NCI-H2029 (cell line): ENCODE results near the gene MCRIP2.
A peak's percentile ranks its signal among the peaks of the same experiment; 100 is the strongest.
"Not testable (repeated sequence)": the region's sequence is repeated elsewhere in the genome, so short reads cannot be mapped to it uniquely, and the experiment has no call there.

Experiments used
- DNase-seq: peaks from one replicate; lab custom pipeline; 2025; lab: John Stamatoyannopoulos, UW

The MCRIP2 gene, protein sequence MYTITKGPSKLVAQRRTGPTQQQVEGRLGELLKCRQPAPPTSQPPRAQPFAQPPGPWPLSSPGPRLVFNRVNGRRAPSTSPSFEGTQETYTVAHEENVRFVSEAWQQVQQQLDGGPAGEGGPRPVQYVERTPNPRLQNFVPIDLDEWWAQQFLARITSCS

DNA sequence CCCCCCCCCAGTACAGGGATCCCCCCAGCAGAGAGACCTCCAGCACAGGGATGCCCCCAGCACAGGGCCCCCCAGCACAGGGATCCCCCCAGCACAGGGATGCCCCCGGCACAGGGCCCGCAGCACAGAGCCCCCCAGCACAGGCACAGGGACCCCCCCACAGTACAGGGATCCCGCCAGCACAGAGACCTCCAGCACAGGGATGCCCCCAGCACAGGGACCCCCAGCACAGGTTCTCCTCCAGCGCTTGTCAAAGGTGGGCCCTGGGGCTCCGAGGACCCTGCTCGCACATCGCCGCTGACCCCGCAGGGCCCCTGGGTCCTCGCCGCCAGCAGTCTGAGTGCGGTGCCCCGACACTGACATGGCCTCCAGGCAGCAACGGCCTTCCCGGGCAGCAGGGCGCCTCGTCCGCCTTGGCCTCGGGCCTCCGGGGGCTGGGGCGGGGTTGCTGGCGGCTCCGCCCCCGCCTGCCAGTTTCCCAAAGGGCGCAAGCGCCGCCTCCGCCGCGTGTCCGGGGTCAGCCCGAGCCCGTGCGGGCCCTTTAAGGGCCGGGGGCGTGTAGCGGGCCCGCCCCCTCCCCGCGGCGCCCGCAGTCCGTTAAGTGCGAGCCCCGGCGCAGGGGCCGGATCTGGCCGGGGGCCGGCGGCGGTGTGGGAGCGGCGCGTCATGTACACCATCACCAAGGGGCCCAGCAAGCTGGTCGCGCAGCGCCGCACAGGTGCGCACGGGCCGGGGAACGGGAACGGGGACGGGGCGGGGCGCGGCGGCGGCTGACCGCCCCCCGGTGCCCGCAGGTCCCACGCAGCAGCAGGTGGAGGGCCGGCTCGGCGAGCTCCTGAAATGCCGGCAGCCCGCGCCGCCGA, at the start of gene MCRIP2:
Gene MCRIP2, plus strand, starts transcription at position 503 of the 863 bp plus-strand sequence. Its CDS starts 164 bp downstream, at position 667.
- DNase-seq, result peak; percentile 66

GRCh38 chr16:591892-592517, 49.6 kb upstream of the MCRIP2 start:
- DNase-seq, result no peak

GRCh38 chr16:592518-593306, 48.9 kb upstream of the MCRIP2 start:
- peak; percentile 82 for DNase-seq

DNA sequence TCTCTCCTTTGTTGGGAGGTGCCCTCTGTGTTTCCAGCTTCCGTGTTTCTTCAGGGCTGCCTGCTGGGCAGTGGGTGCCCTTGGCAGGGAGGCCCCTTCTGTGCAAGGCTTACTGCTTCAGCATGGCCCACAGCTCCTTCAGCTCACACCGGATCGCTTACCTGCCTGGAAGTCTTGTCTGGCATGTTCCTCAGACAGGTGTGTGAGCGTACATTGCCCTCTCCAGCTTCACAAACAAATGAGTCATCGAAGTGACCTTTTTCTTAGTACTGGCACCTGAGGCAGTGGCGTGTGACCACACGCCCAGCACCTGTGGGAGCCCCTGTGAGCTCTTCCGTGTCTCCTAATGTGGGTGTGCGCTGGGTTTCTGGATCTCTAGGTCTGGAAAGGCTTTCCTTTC, 48.2 kb upstream of the MCRIP2 start:
- DNase-seq, result peak; percentile 91

- DNase-seq, result no peak
Observed at GRCh38 chr16:593807-594206, 47.8 kb upstream of the MCRIP2 start.

- no peak for DNase-seq
Observed at GRCh38 chr16:595094-595528, 46.5 kb upstream of the MCRIP2 start.

DNA sequence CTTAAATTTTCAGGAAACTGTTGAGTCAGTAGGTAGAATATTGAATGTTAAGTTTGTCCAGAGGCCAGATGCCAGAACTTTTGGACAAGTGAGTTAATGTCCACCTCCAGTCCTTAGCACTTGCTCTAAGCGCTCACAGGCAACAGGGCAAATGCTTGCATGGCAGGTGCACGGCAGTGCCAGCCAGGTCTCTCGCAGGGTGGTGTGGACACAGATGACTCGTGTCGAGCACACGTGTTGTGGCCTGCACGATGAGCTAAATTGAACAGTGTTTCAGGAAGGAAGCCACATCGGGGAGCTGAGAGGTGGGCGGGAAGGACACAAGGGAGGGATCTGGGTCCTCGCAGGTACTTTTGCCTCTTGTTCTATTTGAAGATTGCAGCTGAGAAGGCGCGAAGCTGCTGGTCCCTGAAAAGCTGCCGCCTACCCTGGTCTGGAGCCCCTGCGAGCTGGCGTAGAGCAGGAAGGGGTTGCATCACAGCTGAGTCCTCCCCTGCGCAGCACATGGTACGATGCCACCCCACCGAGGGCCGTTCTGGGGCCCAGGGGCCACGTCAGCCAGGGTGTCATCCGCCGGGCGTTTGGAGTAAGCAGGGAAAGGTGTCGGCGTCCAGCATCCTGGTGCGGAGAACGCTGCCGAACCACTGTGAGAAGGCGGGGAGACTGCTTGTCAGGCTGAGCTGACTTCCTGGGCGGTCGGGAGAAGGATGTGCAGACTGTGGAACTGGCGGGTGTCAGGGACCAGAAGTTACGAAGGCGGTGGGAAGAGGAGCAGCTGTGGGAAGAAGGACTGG, 45.5 kb upstream of the MCRIP2 start:
- DNase-seq, result no peak

- no peak for DNase-seq
Observed at GRCh38 chr16:596736-597060, 44.9 kb upstream of the MCRIP2 start.

- not testable (repeated sequence) for DNase-seq
Observed at GRCh38 chr16:597655-598054, 44.0 kb upstream of the MCRIP2 start.

DNA sequence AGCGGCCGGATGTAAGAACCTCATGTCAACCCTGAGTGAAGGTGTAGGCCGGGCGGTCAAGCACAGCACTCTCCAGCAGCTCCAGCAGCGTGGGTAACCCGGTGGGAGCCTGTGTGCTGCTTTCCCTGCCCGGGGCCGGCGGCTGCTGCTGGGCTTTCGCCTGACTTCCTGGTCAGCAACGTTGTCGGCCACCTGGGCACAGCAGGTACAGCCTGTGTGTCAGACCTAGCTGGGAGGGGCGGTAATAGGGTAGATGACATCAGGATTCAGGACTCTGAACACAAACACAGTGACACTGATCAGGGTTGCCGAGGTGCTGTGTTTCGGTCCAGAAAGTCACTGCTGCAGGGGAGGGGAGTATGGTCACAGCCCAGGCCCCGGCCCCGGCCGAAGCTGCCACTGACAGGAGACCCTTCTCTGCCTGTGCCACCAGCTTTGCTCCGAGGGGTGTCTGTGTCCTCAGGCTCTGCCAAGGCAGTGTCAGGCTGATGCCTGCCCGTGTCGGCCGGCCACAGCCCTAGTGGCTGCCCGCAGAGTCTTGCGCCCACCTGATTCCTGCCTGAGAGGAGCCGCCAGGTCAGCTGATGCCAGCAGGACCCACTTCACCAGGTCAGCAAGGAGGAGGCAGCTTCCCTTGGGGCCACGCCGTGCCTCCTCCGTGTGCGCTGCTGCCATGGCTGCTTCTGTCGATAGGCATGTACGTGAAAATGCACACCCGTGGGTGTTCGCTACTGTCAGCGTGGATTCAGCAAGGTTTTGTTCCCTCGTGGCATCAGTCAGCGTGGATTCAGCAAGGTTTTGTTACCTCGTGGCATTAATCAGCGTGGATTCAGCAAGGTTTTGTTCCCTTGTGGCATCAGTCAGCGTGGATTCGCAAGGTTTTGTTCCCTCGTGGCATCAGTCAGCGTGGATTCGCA, 42.5 kb upstream of the MCRIP2 start:
- no peak for DNase-seq

DNA sequence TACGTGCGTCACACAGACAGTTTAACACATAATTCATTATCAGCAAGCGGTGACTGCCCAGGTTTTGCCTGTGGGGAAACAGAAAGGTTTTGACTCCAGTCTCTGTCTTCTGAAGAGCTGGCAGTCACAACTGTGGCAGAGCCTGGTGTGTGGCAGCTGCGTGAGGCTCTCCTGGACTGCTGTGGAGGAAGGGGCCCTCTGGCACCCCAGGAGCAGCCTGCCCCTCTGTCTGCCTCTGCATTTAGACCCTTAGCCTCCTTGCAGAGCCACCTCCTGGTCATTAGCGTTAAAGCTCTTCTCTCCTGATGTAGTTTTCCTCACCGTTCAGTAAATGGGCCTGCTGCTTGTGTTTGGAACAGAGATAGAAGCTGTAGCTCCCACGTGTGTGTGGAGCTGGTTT, 40.8 kb upstream of the MCRIP2 start:
- DNase-seq, result no peak

GRCh38 chr16:603933-604332, 37.7 kb upstream of the MCRIP2 start:
- no peak for DNase-seq

DNA sequence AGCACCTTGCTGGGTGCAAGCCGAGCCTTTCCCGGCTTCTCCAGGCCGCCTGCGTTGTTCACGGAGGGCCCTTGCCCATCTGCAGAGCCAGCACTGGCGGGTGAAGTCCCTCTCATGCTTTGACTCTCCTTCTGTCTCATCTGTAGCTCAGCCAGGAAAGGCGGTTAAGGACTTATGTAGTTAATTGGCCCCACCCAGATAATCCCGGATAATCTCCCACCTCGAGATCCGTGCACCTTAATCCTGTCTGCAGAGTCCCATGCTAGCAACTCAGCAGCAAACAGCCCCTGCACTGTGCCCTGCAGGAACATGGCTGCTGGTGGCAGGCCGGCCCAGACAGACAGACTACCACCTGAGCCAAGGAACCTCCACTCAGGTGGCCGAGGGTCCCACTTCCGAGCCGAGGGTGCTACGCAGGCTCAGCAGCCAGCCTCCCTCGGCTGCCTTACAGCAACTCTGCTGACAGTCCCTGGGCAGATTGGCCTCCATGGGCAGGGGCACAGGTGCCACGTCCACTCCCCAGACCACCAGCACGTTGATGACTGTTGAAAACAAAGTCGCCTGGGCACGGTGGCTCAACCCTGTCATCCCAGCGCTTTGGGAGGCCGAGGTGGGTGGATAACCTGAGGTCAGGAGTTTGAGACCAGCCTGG, 34.8 kb upstream of the MCRIP2 start:
- no peak for DNase-seq

GRCh38 chr16:608019-608418, 33.6 kb upstream of the MCRIP2 start:
- DNase-seq, result no peak

DNA sequence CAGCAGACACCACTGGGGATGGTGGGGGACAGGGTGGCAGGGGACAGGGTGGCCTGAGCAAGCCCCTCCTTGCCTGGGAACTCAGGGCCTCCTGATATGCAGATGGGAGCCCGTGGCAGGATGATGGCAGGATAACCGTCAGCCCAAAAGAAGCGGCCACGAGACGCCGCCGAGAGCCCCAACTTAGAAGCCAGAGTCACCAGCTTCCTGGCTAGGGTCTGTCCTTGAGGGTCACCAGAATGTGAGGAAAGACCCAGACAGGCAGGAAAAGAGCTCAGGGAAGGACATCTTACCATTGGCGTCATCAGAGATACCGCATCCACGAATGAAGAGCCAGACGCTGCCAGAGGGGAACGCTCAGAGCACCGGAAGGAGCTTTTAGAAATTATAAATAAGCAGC, 32.3 kb upstream of the MCRIP2 start:
- no peak for DNase-seq

DNA sequence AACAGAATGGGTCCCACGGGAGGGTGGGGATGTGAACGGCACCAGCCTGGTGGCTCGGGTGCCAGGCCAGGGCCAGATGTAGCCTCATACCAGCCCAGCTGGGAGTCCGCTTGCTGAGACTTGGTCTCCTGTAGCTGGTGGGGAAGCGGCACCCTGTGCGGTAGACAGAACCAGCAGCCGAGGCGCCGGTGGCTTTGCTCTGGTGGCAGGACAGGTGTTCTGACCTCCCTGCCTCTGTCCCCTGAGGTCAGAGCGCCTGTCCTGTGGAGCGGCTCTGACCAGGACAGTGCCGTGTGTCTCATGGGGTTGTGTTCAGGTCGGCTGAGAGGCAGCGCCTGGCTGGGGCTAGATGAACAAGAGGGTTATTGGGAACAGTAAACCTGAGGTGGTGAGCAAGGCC, 31.6 kb upstream of the MCRIP2 start:
- DNase-seq, result no peak

DNA sequence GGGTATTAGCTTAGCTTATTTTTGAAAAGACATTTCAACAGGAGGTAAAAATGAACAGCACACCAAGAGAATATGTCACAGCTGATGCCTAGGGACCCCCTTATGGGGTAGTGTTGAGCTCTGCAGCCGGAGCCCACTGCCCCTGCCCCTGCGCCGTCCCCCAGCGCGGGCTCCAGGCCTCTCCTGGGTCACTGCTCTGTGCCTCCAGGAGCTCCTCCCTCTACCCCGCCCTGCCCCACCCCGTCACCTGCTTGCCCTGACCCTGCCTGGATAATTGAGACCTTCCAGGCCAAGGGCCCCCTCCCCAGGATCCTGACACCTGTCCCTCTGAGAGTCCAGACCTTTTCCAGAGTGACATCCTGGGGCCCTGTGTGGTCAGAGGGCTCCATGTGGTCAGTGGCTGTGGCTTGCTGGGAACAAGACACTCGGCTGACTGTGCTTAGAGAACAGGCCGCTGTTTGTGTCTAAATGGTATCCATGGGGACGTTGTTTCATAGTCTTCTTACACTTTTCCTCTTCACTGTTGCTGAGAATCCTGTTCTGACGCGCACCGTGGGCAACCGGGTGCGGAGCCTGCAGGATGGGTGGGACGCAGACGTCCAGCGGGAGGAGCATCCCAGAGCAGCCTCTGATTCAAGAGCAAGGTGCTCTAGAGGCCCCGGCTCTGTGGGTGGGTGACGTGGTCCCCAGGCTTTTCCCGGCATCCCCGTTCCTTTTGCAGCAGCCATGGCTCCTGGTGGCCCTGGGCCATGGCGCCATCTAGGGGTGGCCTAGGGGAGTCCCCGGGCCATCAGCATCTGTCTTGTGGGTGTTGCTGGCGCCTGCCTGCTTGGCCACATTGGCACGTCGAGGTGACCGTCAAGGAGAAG, 30.9 kb upstream of the MCRIP2 start:
- DNase-seq, result peak; percentile 24

DNA sequence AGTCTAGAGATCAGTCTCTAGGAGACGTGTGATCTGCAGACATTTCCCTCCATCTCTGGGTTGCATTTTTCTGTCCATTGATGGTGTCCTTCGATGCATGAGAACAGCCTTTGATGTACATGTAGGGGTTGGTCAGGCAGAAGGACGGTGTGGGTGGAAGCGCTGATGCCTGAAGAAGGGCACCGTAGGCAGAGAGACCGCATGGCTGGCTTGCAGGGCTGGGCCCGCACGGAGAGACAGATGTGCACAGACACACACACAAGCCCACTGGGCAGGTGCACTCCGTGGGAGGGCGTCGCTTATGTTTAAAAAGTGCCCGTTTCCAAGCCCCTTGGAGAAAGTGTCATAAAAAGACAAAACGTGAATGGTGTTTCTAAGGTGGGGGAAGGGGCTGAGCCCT, 26.5 kb upstream of the MCRIP2 start:
- DNase-seq, result no peak
